ENCODE measurements around the gene FYN. TPM values are rescaled to one million over a fixed set of nuclear protein-coding genes. Genes with fewer than 3 reads are reported as not detected.

Gene FYN
- total RNA-seq, 1 experiment from 2014 or later: 7.2 TPM

DNA sequence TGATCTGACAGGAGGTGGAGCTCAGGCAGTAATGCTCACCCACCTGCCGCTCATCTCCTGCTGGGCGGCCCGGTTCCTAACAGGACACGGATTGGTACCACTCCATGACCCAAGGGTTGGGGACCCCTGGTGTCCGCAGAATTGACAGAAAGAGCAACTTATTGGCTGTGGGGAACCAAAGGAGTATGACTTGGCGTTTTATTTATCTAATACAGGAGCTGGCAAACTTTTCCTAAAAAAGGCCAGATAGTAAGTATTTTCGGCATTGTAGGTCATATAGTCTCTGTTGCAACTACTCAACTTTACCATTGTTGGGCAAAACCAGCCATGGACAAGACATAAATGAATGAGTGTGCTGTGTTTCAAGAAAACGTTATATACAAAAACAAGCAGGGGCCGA lies 223.2 kb downstream of the FYN start:
- Histone ChIP-seq H3K36me3 (ENCODE audit: control insufficient read depth, insufficient read depth, low read length) (no peaks in the 10 kb centered on the region), H3K27me3 (replicated peaks; ENCODE audit: control insufficient read depth, insufficient read depth, low read length) (no peaks in the 10 kb centered on the region), H3K4me3 (ENCODE audit: low read depth, low read length) (no peak overlapping the region), H3K9me3 (no peaks in the 10 kb centered on the region), H3K4me1 (peaks cover 30% of the 10 kb centered on the region)
- no peak for DNase-seq
- intact Hi-C loops (cut with micrococcal nuclease; ENCODE audit: unreplicated experiment): loop anchor here (2.0 kb wide), 1 partner anchor 167 kb away; the partner anchor contains the start of gene REV3L
- CTCF ChIA-PET: no interaction called here
- Mint-ChIP-seq H3K9me3 (ENCODE audit: unreplicated experiment) (no peaks in the 10 kb centered on the region), H3K27ac (ENCODE audit: unreplicated experiment) (no peak overlapping the region), H3K4me3 (ENCODE audit: unreplicated experiment) (no peak overlapping the region), H3K27me3 (ENCODE audit: insufficient read depth, unreplicated experiment) (no peaks in the 10 kb centered on the region), H3K36me3 (ENCODE audit: insufficient read depth, unreplicated experiment) (no peaks in the 10 kb centered on the region), H3K4me1 (ENCODE audit: low read depth, unreplicated experiment) (peaks cover 39% of the 10 kb centered on the region)
- POLR2A ChIA-PET: no interaction called here
- BruUV-seq (replicated peaks): no TSS peak
- TF ChIP-seq, protein P1, sequence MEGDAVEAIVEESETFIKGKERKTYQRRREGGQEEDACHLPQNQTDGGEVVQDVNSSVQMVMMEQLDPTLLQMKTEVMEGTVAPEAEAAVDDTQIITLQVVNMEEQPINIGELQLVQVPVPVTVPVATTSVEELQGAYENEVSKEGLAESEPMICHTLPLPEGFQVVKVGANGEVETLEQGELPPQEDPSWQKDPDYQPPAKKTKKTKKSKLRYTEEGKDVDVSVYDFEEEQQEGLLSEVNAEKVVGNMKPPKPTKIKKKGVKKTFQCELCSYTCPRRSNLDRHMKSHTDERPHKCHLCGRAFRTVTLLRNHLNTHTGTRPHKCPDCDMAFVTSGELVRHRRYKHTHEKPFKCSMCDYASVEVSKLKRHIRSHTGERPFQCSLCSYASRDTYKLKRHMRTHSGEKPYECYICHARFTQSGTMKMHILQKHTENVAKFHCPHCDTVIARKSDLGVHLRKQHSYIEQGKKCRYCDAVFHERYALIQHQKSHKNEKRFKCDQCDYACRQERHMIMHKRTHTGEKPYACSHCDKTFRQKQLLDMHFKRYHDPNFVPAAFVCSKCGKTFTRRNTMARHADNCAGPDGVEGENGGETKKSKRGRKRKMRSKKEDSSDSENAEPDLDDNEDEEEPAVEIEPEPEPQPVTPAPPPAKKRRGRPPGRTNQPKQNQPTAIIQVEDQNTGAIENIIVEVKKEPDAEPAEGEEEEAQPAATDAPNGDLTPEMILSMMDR (IDR thresholded peaks at IDR 0.05; ENCODE audit: insufficient read depth in 1 of 2, low read depth in 1 of 2, low read length in 1 of 2, severe bottlenecking in 1 of 2, unreplicated experiment in 1 of 2): no peak

DNA sequence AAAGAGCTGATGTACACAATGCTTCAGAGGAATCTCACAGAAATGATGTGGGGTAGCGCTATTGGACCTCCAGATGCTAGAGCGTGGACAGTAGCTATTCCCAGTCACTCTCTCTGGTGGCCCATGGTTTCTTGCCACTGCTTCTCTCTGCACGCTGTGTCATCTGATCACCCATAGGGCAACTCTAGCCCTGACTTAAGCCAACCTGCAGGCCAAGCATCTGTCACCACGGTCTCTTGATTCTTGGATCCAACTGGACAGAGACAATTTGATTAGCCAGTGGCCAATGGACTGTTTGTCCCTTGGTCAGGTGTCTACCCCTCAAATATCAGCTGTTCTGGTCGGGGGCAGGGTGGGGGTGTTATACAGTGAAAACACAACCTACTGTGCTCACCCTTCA lies 225.2 kb downstream of the FYN start:
- no peaks in the 10 kb centered on the region for H3K27me3 ChIP-seq (replicated peaks; ENCODE audit: control insufficient read depth, insufficient read depth, low read length)
- BruUV-seq (replicated peaks): no TSS peak

DNA sequence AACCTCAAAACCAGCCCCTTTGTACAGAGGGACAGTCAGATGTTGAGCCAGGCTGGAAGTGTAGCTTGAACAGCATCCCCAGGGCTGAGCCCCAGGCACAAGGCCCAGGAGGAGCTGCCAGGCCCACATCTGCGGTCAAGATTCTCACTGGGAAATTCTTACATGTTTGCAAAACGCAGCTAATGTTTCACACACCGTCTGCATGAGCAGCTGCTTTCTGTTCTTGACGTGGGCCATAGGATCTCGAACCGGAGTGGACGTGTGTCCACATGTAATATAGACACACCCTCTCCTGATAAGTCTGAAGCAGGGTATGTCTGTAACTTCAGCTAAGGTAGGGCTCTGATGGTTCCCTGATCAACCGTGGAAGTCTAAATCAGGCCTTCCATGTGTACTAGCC lies 226.3 kb downstream of the FYN start:
- CTCF ChIA-PET: no interaction called here
- H3K27ac Mint-ChIP-seq (ENCODE audit: unreplicated experiment): no peak overlapping the region
- no TSS peak for BruUV-seq (replicated peaks)

More for the DNA sequence above, 225.2 kb downstream of the FYN start:
- Histone ChIP-seq H3K4me3 (ENCODE audit: low read depth, low read length) (no peak overlapping the region), H3K4me1 (peaks cover 14% of the 10 kb centered on the region), H3K36me3 (ENCODE audit: control insufficient read depth, insufficient read depth, low read length) (no peaks in the 10 kb centered on the region), H3K9me3 (no peaks in the 10 kb centered on the region)
- POLR2A ChIA-PET: no interaction called here
- peaks cover 22% of the 10 kb centered on the region for H3K4me1 Mint-ChIP-seq (ENCODE audit: low read depth, unreplicated experiment)
- H3K4me3 Mint-ChIP-seq (ENCODE audit: unreplicated experiment): no peak overlapping the region
- no peaks in the 10 kb centered on the region for H3K36me3 Mint-ChIP-seq (ENCODE audit: insufficient read depth, unreplicated experiment)
- CTCF ChIA-PET: no interaction called here
- H3K27me3 Mint-ChIP-seq (ENCODE audit: insufficient read depth, unreplicated experiment): no peaks in the 10 kb centered on the region
- intact Hi-C loops (cut with micrococcal nuclease; ENCODE audit: unreplicated experiment): no loop called here
- H3K9me3 Mint-ChIP-seq (ENCODE audit: unreplicated experiment): no peaks in the 10 kb centered on the region
- TF ChIP-seq, protein P1 (IDR thresholded peaks at IDR 0.05; ENCODE audit: insufficient read depth in 1 of 2, low read depth in 1 of 2, low read length in 1 of 2, severe bottlenecking in 1 of 2, unreplicated experiment in 1 of 2): no peak
- DNase-seq: no peak
- no peak overlapping the region for H3K27ac Mint-ChIP-seq (ENCODE audit: unreplicated experiment)

More for the DNA sequence above, 226.3 kb downstream of the FYN start:
- H3K36me3 ChIP-seq (ENCODE audit: control insufficient read depth, insufficient read depth, low read length): no peaks in the 10 kb centered on the region
- no peaks in the 10 kb centered on the region for H3K9me3 ChIP-seq
- Mint-ChIP-seq H3K9me3 (ENCODE audit: unreplicated experiment) (no peaks in the 10 kb centered on the region), H3K4me3 (ENCODE audit: unreplicated experiment) (no peak overlapping the region), H3K4me1 (ENCODE audit: low read depth, unreplicated experiment) (peaks cover 11% of the 10 kb centered on the region), H3K36me3 (ENCODE audit: insufficient read depth, unreplicated experiment) (no peaks in the 10 kb centered on the region), H3K27me3 (ENCODE audit: insufficient read depth, unreplicated experiment) (no peaks in the 10 kb centered on the region)
- TF ChIP-seq, protein P1 (IDR thresholded peaks at IDR 0.05; ENCODE audit: insufficient read depth in 1 of 2, low read depth in 1 of 2, low read length in 1 of 2, severe bottlenecking in 1 of 2, unreplicated experiment in 1 of 2): no peak
- no peak for DNase-seq
- no peak overlapping the region for H3K4me3 ChIP-seq (ENCODE audit: low read depth, low read length)
- no peaks in the 10 kb centered on the region for H3K27me3 ChIP-seq (replicated peaks; ENCODE audit: control insufficient read depth, insufficient read depth, low read length)
- intact Hi-C loops (cut with micrococcal nuclease; ENCODE audit: unreplicated experiment): no loop called here
- peaks cover 5% of the 10 kb centered on the region; the same call in 1 of the 2 replicates for H3K4me1 ChIP-seq
- POLR2A ChIA-PET: no interaction called here
